Neuron (in vitro differentiated cells): ENCODE data around the gene PRR20D.
"Not testable (repeated sequence)": the region's sequence is repeated elsewhere in the genome, so short reads cannot be mapped to it uniquely, and the experiment has no call there.

Experiments
- H2AFZ ChIP-seq: one replicate; pipeline ENCODE4 v1.6.1; 2013; ENCODE audit warnings: low read depth, mild to moderate bottlenecking, inconsistent platforms, low read length, moderate library complexity
- H3K27me3 ChIP-seq: one replicate; pipeline ENCODE4 v1.6.1; 2013; ENCODE audit warnings: low read length; ENCODE audit not compliant: insufficient read depth
- H3K36me3 ChIP-seq: one replicate; pipeline ENCODE4 v1.6.1; 2013; ENCODE audit warnings: low read length; ENCODE audit not compliant: insufficient read depth
- H3K4me1 ChIP-seq: one replicate; pipeline ENCODE4 v1.6.1; 2013; ENCODE audit warnings: low read length; ENCODE audit not compliant: insufficient read depth
- H3K4me3 ChIP-seq: 2 replicates; pipeline ENCODE4 v1.5.1; 2013; ENCODE audit warnings: mild to moderate bottlenecking, low read length, moderate library complexity
- H3K9me3 ChIP-seq: one replicate; pipeline ENCODE4 v1.6.1; 2013; ENCODE audit warnings: low read length

Gene PRR20D

DNA sequence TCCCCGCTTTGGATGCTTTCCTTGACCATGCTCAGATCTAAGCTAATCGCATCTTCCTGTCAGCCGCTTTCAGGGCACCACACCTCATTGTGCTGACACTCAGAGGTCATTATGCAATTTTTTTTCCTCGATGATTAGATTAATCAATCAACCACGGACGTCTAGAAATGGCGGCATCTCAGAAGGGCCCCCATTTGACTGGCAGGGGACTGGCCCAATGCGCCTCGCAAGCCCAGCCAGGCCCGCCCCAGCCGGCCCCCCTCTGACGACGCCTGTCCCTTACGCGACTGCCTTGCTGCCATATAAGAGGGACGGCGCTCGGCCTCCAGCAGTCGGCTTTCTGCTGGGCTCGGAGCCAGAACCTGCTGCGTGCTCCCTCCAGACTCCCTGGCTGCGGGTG, at the start of gene PRR20D:
TSS of gene PRR20D (plus strand) at position 301 of the 400 bp plus-strand sequence. CDS start 387 bp downstream, outside the sequence.
- H2AFZ ChIP-seq, H3K4me1 ChIP-seq, H3K4me3 ChIP-seq, H3K9me3 ChIP-seq, H3K36me3 ChIP-seq, H3K27me3 ChIP-seq: not testable (repeated sequence)

DNA sequence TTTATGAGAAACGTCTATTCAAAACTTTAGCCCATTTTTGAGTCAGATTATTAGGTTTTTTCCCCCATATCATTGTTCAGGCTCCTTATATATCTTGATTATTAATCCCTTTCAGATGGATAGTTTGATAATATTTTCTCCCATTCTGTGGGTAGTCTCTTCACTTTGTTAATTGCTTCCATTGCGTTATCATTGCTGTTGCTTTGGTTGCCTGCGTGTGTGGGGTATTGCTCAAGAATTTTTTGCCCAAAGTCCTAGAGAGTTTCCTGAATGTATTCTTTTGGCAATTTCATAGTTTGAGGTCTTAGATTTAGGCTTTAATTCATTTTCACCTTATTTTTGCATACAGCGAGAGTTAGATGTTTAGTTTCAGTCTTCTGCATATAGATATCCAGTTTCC, 45.5 kb upstream of the PRR20D start:
- no peaks in the 10 kb centered on the region for H3K9me3 ChIP-seq
- no peak overlapping the region for H2AFZ ChIP-seq
- H3K36me3 ChIP-seq = no peaks in the 10 kb centered on the region
- H3K27me3 ChIP-seq = no peaks in the 10 kb centered on the region
- H3K4me3 ChIP-seq = no peak overlapping the region
- no peaks in the 10 kb centered on the region for H3K4me1 ChIP-seq

DNA sequence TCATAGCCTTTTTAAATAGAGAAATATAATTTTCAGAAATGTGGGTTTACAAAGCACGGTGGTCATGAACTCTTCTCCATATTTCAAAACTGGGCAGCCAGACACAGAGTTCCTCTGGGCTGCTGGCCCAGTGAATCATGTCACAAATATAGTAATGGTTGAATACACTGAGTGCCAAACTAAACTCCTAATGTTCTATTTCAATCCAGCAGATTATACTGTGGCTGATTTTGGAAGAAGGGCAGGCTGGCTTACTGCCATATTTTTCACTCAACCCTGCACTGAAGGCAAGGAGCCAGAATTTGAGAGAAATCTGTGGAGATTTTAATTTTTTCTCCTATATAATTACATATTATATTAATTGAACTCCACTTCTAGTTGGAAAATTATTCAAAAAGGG, 36.8 kb upstream of the PRR20D start:
- no peaks in the 10 kb centered on the region for H3K4me1 ChIP-seq
- no peak overlapping the region for H2AFZ ChIP-seq
- no peak overlapping the region for H3K4me3 ChIP-seq
- H3K36me3 ChIP-seq = no peaks in the 10 kb centered on the region
- H3K27me3 ChIP-seq = no peaks in the 10 kb centered on the region
- no peaks in the 10 kb centered on the region for H3K9me3 ChIP-seq

GRCh38 chr13:57128909-57129308, 31.5 kb upstream of the PRR20D start:
- no peaks in the 10 kb centered on the region for H3K27me3 ChIP-seq
- H2AFZ ChIP-seq = no peak overlapping the region
- H3K4me3 ChIP-seq = no peak overlapping the region
- no peaks in the 10 kb centered on the region for H3K36me3 ChIP-seq
- H3K4me1 ChIP-seq = no peaks in the 10 kb centered on the region
- no peaks in the 10 kb centered on the region for H3K9me3 ChIP-seq

- H3K4me3 ChIP-seq = no peak overlapping the region
- H3K9me3 ChIP-seq = no peaks in the 10 kb centered on the region
- H3K4me1 ChIP-seq = no peaks in the 10 kb centered on the region
- H3K27me3 ChIP-seq = no peaks in the 10 kb centered on the region
- H2AFZ ChIP-seq = peak overlapping the region; percentile 36
- no peaks in the 10 kb centered on the region for H3K36me3 ChIP-seq
Observed at GRCh38 chr13:57136093-57136492, 24.3 kb upstream of the PRR20D start.

DNA sequence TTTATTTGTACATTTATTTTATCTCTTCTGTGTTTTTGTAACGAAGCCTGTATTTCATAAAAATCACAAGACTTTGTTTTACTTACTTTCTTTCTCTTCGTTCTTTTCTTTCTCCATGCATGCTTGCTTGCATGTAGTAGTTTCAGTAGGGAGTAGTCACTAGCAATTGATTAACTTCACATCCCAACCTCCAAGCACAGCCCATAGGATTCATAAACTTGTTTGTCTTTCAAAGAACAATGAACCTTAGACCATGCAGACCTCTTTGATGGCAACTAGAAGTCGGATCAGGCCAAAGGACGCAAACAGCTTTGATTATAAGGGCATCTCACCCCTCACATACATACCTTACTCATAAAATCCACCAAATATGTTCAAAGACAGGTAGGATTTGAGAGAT, 22.8 kb upstream of the PRR20D start:
- Histone ChIP-seq H3K27me3 (no peaks in the 10 kb centered on the region), H3K4me1 (no peaks in the 10 kb centered on the region), H3K4me3 (no peak overlapping the region), H3K9me3 (no peaks in the 10 kb centered on the region), H2AFZ (no peak overlapping the region), H3K36me3 (no peaks in the 10 kb centered on the region)

GRCh38 chr13:57138988-57139387, 21.4 kb upstream of the PRR20D start:
- no peaks in the 10 kb centered on the region for H3K9me3 ChIP-seq
- no peaks in the 10 kb centered on the region for H3K36me3 ChIP-seq
- no peaks in the 10 kb centered on the region for H3K27me3 ChIP-seq
- H3K4me3 ChIP-seq = no peak overlapping the region
- no peaks in the 10 kb centered on the region for H3K4me1 ChIP-seq
- no peak overlapping the region for H2AFZ ChIP-seq

GRCh38 chr13:57139781-57140180, 20.7 kb upstream of the PRR20D start:
- H3K4me3 ChIP-seq, H3K9me3 ChIP-seq, H3K4me1 ChIP-seq: not testable (repeated sequence)

DNA sequence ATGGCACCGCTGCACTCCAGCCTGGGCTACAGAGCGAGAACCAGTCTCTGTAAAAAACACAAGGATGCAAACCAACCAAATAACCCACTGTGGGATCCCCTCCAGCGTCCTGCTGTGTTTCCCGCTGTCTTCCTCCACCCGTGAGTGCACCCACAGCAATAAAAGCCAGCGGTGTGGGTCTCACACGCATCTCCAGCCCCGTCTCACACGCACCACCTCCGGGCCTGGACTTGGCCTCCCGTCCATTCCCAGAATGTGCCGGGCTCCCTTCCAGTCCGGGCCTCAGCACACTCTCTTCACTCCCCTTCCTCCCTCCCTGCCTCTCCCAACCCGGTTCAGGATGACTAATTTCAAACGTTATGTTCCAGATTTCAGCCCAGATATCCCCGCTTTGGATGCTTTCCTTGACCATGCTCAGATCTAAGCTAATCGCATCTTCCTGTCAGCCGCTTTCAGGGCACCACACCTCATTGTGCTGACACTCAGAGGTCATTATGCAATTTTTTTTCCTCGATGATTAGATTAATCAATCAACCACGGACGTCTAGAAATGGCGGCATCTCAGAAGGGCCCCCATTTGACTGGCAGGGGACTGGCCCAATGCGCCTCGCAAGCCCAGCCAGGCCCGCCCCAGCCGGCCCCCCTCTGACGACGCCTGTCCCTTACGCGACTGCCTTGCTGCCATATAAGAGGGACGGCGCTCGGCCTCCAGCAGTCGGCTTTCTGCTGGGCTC, 20.0 kb upstream of the PRR20D start, which contains the start of gene PRR20A:
TSS of gene PRR20A (plus strand) at position 684 of the 734 bp plus-strand sequence. CDS start 387 bp downstream, outside the sequence.
- not testable (repeated sequence) for H3K4me1 ChIP-seq, H3K4me3 ChIP-seq, H3K36me3 ChIP-seq, H3K27me3 ChIP-seq, H2AFZ ChIP-seq, H3K9me3 ChIP-seq

More at GRCh38 chr13:57139781-57140180, 20.7 kb upstream of the PRR20D start:
- H2AFZ ChIP-seq, H3K36me3 ChIP-seq, H3K27me3 ChIP-seq: not testable (repeated sequence)

DNA sequence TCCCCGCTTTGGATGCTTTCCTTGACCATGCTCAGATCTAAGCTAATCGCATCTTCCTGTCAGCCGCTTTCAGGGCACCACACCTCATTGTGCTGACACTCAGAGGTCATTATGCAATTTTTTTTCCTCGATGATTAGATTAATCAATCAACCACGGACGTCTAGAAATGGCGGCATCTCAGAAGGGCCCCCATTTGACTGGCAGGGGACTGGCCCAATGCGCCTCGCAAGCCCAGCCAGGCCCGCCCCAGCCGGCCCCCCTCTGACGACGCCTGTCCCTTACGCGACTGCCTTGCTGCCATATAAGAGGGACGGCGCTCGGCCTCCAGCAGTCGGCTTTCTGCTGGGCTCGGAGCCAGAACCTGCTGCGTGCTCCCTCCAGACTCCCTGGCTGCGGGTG, 13.2 kb upstream of the PRR20D start, which contains the start of gene PRR20B:
TSS of gene PRR20B (plus strand) at position 301 of the 400 bp plus-strand sequence. CDS start 387 bp downstream, outside the sequence.
- H3K27me3 ChIP-seq, H3K4me1 ChIP-seq, H3K9me3 ChIP-seq, H3K36me3 ChIP-seq, H2AFZ ChIP-seq, H3K4me3 ChIP-seq: not testable (repeated sequence)

GRCh38 chr13:57148106-57148505, 12.3 kb upstream of the PRR20D start:
- H3K9me3 ChIP-seq, H3K4me1 ChIP-seq, H3K27me3 ChIP-seq, H2AFZ ChIP-seq, H3K4me3 ChIP-seq, H3K36me3 ChIP-seq: not testable (repeated sequence)

DNA sequence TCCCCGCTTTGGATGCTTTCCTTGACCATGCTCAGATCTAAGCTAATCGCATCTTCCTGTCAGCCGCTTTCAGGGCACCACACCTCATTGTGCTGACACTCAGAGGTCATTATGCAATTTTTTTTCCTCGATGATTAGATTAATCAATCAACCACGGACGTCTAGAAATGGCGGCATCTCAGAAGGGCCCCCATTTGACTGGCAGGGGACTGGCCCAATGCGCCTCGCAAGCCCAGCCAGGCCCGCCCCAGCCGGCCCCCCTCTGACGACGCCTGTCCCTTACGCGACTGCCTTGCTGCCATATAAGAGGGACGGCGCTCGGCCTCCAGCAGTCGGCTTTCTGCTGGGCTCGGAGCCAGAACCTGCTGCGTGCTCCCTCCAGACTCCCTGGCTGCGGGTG, 6.7 kb upstream of the PRR20D start, which contains the start of gene PRR20C:
TSS of gene PRR20C (plus strand) at position 301 of the 400 bp plus-strand sequence. CDS start 387 bp downstream, outside the sequence.
- not testable (repeated sequence) for H2AFZ ChIP-seq

GRCh38 chr13:57166897-57167296, 6.5 kb downstream of the PRR20D start, which contains the start of gene PRR20E:
PRR20E (plus strand) TSS chr13:57167197; CDS start chr13:57167584, 387 bp downstream.
- not testable (repeated sequence) for H3K36me3 ChIP-seq, H2AFZ ChIP-seq, H3K4me3 ChIP-seq, H3K9me3 ChIP-seq, H3K27me3 ChIP-seq, H3K4me1 ChIP-seq

More for the DNA sequence above, 6.7 kb upstream of the PRR20D start, which contains the start of gene PRR20C:
- H3K9me3 ChIP-seq, H3K4me1 ChIP-seq, H3K4me3 ChIP-seq, H3K27me3 ChIP-seq, H3K36me3 ChIP-seq: not testable (repeated sequence)

DNA sequence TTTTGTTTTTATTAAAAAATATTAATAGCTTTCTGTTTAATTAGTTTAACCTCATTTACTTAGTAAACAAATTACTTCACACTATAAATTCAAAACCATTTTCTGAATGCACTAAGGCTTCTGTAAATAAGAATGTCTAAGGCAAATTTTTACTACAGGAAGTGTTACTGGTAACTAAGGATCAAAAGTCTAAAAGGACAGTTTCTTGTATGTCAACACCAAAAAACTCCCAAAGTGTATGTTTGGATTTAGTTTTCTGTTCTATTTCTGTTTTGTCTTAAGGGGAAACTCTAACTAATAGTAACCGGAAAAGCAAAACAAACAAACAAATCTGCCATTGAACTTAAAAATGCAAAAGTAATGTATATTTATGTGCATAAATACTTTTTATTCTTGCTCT, 31.2 kb downstream of the PRR20D start:
- no peak overlapping the region for H2AFZ ChIP-seq
- H3K4me3 ChIP-seq = no peak overlapping the region
- no peaks in the 10 kb centered on the region for H3K9me3 ChIP-seq
- H3K4me1 ChIP-seq = no peaks in the 10 kb centered on the region
- H3K36me3 ChIP-seq = no peaks in the 10 kb centered on the region
- H3K27me3 ChIP-seq = no peaks in the 10 kb centered on the region
